Measurements from ENCODE around the gene FZD8.

FZD8 gene

GRCh38 chr10:35642035-35642792, at the start of gene FZD8 (continued):
- TF ChIP-seq ZNF221 (tag by site-specific recombination; IDR thresholded peaks at IDR 0.05; ENCODE audit: borderline replicate concordance) (no peak), GFI1B (tag by site-specific recombination; IDR thresholded peaks at IDR 0.05) (no peak), ZNF664 (tag by site-specific recombination; IDR thresholded peaks at IDR 0.05) (no peak), BCL6B (tag by site-specific recombination; IDR thresholded peaks at IDR 0.05) (no peak), MEIS1 (CRISPR knock-in tag; IDR thresholded peaks at IDR 0.05; ENCODE audit: borderline replicate concordance) (no peak), EGR2 (tag by site-specific recombination; IDR thresholded peaks at IDR 0.05; ENCODE audit: low read depth) (no peak), ZNF146 (tag by site-specific recombination; IDR thresholded peaks at IDR 0.05) (no peak; the same call in 1 of the 2 replicates), ZNF416 (tag by site-specific recombination; IDR thresholded peaks at IDR 0.05) (no peak), SP3 (tag by site-specific recombination; IDR thresholded peaks at IDR 0.05) (peak; percentile 54; the same call in 1 of the 2 replicates), SCRT1 (tag by site-specific recombination; IDR thresholded peaks at IDR 0.05; ENCODE audit: borderline replicate concordance) (no peak), ZBTB17 (tag by site-specific recombination; IDR thresholded peaks at IDR 0.05) (peak; percentile 84), ZNF211 (tag by site-specific recombination; IDR thresholded peaks at IDR 0.05; ENCODE audit: low read depth) (no peak), ZFP3 (tag by site-specific recombination; IDR thresholded peaks at IDR 0.05; ENCODE audit: low read depth) (no peak), HIC1 (tag by site-specific recombination; IDR thresholded peaks at IDR 0.05) (peak; percentile 43; the same call in 1 of the 2 replicates), PRDM1 (tag by site-specific recombination; IDR thresholded peaks at IDR 0.05) (no peak), SP7 (tag by site-specific recombination; IDR thresholded peaks at IDR 0.05) (peak; percentile 75; the same call in 1 of the 2 replicates), HOXC10 (CRISPR knock-in tag; IDR thresholded peaks at IDR 0.05) (no peak), ZNF624 (tag by site-specific recombination; IDR thresholded peaks at IDR 0.05) (no peak), ZNF157 (tag by site-specific recombination; IDR thresholded peaks at IDR 0.05) (no peak), ZNF391 (tag by site-specific recombination; IDR thresholded peaks at IDR 0.05; ENCODE audit: borderline replicate concordance, low read depth) (no peak), ZNF335 (tag by site-specific recombination; conservative IDR thresholded peaks at IDR 0.05) (peak; percentile 95), ZFP41 (tag by site-specific recombination; IDR thresholded peaks at IDR 0.05; ENCODE audit: borderline replicate concordance) (no peak), ELK4 (IDR thresholded peaks at IDR 0.05; ENCODE audit: borderline replicate concordance, low read depth, low read length) (no peak), ZNF585B (tag by site-specific recombination; IDR thresholded peaks at IDR 0.05) (no peak), ZNF366 (tag by site-specific recombination; conservative IDR thresholded peaks at IDR 0.05) (no peak; the same call in 1 of the 2 replicates), ZNF548 (tag by site-specific recombination; IDR thresholded peaks at IDR 0.05) (no peak), WT1 (tag by site-specific recombination; IDR thresholded peaks at IDR 0.05) (no peak), ZNF10 (tag by site-specific recombination; IDR thresholded peaks at IDR 0.05) (no peak)
- TF ChIP-seq, protein P1, sequence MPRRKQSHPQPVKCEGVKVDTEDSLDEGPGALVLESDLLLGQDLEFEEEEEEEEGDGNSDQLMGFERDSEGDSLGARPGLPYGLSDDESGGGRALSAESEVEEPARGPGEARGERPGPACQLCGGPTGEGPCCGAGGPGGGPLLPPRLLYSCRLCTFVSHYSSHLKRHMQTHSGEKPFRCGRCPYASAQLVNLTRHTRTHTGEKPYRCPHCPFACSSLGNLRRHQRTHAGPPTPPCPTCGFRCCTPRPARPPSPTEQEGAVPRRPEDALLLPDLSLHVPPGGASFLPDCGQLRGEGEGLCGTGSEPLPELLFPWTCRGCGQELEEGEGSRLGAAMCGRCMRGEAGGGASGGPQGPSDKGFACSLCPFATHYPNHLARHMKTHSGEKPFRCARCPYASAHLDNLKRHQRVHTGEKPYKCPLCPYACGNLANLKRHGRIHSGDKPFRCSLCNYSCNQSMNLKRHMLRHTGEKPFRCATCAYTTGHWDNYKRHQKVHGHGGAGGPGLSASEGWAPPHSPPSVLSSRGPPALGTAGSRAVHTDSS (tag by site-specific recombination; IDR thresholded peaks at IDR 0.05) = no peak
- TF ChIP-seq, protein P2, sequence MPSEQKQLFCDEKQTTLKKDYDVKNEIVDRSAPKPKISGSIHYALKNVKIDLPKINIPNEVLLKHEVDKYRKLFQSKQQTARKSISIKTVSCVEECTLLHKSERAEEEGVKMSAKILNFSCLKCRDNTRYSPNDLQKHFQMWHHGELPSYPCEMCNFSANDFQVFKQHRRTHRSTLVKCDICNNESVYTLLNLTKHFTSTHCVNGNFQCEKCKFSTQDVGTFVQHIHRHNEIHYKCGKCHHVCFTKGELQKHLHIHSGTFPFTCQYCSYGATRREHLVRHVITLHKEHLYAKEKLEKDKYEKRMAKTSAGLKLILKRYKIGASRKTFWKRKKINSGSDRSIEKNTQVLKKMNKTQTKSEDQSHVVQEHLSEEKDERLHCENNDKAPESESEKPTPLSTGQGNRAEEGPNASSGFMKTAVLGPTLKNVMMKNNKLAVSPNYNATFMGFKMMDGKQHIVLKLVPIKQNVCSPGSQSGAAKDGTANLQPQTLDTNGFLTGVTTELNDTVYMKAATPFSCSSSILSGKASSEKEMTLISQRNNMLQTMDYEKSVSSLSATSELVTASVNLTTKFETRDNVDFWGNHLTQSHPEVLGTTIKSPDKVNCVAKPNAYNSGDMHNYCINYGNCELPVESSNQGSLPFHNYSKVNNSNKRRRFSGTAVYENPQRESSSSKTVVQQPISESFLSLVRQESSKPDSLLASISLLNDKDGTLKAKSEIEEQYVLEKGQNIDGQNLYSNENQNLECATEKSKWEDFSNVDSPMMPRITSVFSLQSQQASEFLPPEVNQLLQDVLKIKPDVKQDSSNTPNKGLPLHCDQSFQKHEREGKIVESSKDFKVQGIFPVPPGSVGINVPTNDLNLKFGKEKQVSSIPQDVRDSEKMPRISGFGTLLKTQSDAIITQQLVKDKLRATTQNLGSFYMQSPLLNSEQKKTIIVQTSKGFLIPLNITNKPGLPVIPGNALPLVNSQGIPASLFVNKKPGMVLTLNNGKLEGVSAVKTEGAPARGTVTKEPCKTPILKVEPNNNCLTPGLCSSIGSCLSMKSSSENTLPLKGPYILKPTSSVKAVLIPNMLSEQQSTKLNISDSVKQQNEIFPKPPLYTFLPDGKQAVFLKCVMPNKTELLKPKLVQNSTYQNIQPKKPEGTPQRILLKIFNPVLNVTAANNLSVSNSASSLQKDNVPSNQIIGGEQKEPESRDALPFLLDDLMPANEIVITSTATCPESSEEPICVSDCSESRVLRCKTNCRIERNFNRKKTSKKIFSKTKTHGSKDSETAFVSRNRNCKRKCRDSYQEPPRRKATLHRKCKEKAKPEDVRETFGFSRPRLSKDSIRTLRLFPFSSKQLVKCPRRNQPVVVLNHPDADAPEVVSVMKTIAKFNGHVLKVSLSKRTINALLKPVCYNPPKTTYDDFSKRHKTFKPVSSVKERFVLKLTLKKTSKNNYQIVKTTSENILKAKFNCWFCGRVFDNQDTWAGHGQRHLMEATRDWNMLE (tag by site-specific recombination; conservative IDR thresholded peaks at IDR 0.05; ENCODE audit: low read depth) = no peak
